PC-9 (cell line): ENCODE results near the gene DNAH9. TPM values are rescaled to one million over a fixed set of nuclear protein-coding genes. Genes with fewer than 3 reads are reported as not detected.

Experiments used
- BruUV-seq: library from RNA; stranded (reverse); fragments of 400-500 nt; replicated peaks from 2 replicates; lab custom pipeline; 2021; lab: Mats Ljungman, UMichigan
- CTCF ChIA-PET: fragments of 300-600 bp; sonication (Branson Sonifier 250); formaldehyde crosslinking; loops from one replicate; lab custom pipeline; 2022; ENCODE audit warnings: antibody characterized with exemption; lab: Charles Lee
- POLR2A ChIA-PET: fragments of 300-600 bp; sonication (Branson Sonifier 250); formaldehyde crosslinking; loops from one replicate; lab custom pipeline; 2022; ENCODE audit warnings: antibody characterized with exemption; ENCODE audit not compliant: unreplicated experiment; lab: Charles Lee
- DNase-seq, 2 experiments: peaks; one replicate each; pipeline versions ENCODE4 v3.0.0 to v3.0.0-alpha.2; 2015 to 2022; ENCODE audit warnings: mixed read lengths in 1 of 2
- H2AFZ ChIP-seq: fragments of 200-600 bp; sonication (generic); 2 replicates; pipeline ENCODE4 v1.8.1; 2017; ENCODE audit warnings: antibody characterized with exemption
- H3F3A ChIP-seq: fragments of 200-600 bp; sonication (generic); 2 replicates; pipeline ENCODE4 v1.8.1; 2017; ENCODE audit warnings: antibody characterized with exemption, mild to moderate bottlenecking, low read depth; ENCODE audit not compliant: insufficient read depth
- H3K27ac ChIP-seq: fragments of 200-600 bp; sonication (generic); 2 replicates; pipeline ENCODE4 v1.6.1; 2016; ENCODE audit warnings: mixed run types
- H3K27me3 ChIP-seq: fragments of 200-600 bp; sonication (generic); 2 replicates; pipeline ENCODE4 v1.6.1; 2016; ENCODE audit warnings: low read depth, mixed run types; ENCODE audit not compliant: insufficient read depth
- H3K36me3 ChIP-seq: fragments of 200-600 bp; sonication (generic); 2 replicates; pipeline ENCODE4 v1.6.1; 2016; ENCODE audit warnings: low read depth, mixed run types
- H3K4me1 ChIP-seq: fragments of 200-600 bp; sonication (generic); replicated peaks from 2 replicates; pipeline ENCODE4 v1.6.1; 2016; ENCODE audit warnings: mixed run types; ENCODE audit not compliant: insufficient read depth
- H3K4me2 ChIP-seq: fragments of 200-600 bp; sonication (generic); 2 replicates; pipeline ENCODE4 v1.6.1; 2017; ENCODE audit warnings: mixed run types
- H3K4me3 ChIP-seq: fragments of 200-600 bp; sonication (generic); 2 replicates; pipeline ENCODE4 v1.6.1; 2016; ENCODE audit warnings: mixed run types
- H3K79me2 ChIP-seq: fragments of 200-600 bp; sonication (generic); 2 replicates; pipeline ENCODE4 v1.6.1; 2017; ENCODE audit warnings: low read depth, mixed run types
- H3K9me2 ChIP-seq: fragments of 200-600 bp; sonication (generic); 2 replicates; pipeline ENCODE4 v1.8.1; 2017; ENCODE audit warnings: mild to moderate bottlenecking; ENCODE audit not compliant: insufficient read depth
- H3K9me3 ChIP-seq: fragments of 200-600 bp; sonication (generic); 2 replicates; pipeline ENCODE4 v1.8.1; 2016; ENCODE audit warnings: low read depth; ENCODE audit not compliant: insufficient read depth
- H4K20me1 ChIP-seq: fragments of 200-600 bp; sonication (generic); 2 replicates; pipeline ENCODE4 v1.8.1; 2017; ENCODE audit not compliant: insufficient read depth
- CTCF ChIP-seq: fragments of 200-600 bp; sonication (generic); conservative IDR thresholded peaks from 2 replicates; pipeline ENCODE4 v1.6.1; 2017; ENCODE audit warnings: mixed run types, antibody characterized with exemption, mild to moderate bottlenecking, moderate library complexity
- EZH2 ChIP-seq: fragments of 200-600 bp; sonication (generic); IDR thresholded peaks from 2 replicates; pipeline ENCODE4 v1.8.0; 2017; ENCODE audit warnings: antibody characterized with exemption, low read depth
- intact Hi-C: fragments of 100-400 bp; cut with micrococcal nuclease; formaldehyde crosslinking; loops from one replicate; pipeline ENCODE4 v1.10.0; 2022; ENCODE audit not compliant: unreplicated experiment
- total RNA-seq: library from RNA; stranded (reverse); gene quantifications from 2 replicates; pipeline ENCODE4 v1.2.3, GENCODE V29; 2021

DNAH9 gene
- total RNA-seq, 1 experiment from 2014 or later: not detected

- Histone ChIP-seq H3K27me3 (peaks cover 23% of the 10 kb centered on the region; the same call in 1 of the 2 replicates), H3K9me3 (no peaks in the 10 kb centered on the region), H3K27ac (no peak overlapping the region), H3K4me1 (no peaks in the 10 kb centered on the region), H3K4me3 (no peak overlapping the region), H3K36me3 (no peaks in the 10 kb centered on the region), H2AFZ (no peak overlapping the region), H3F3A (no peaks in the 10 kb centered on the region), H3K79me2 (no peaks in the 10 kb centered on the region), H4K20me1 (no peaks in the 10 kb centered on the region), H3K9me2 (no peaks in the 10 kb centered on the region), H3K4me2 (no peak overlapping the region)
- intact Hi-C loops: no loop called here
- TF ChIP-seq CTCF (no peak), EZH2 (no peak)
- ChIA-PET POLR2A (no interaction called here), CTCF (no interaction called here)
- no peak for DNase-seq
- no TSS peak for BruUV-seq
Observed at GRCh38 chr17:11768981-11769380, 170.7 kb downstream of the DNAH9 start.

GRCh38 chr17:11772031-11772430 lies 173.8 kb downstream of the DNAH9 start:
- ChIA-PET POLR2A (no interaction called here), CTCF (no interaction called here)
- no peaks in the 10 kb centered on the region for H3K4me1 ChIP-seq
- no peaks in the 10 kb centered on the region for H3K79me2 ChIP-seq
- H3K9me2 ChIP-seq: no peaks in the 10 kb centered on the region
- no peak overlapping the region for H3K27ac ChIP-seq
- TF ChIP-seq EZH2 (no peak), CTCF (no peak)
- peaks cover 21% of the 10 kb centered on the region; the same call in 1 of the 2 replicates for H3K27me3 ChIP-seq
- intact Hi-C loops: no loop called here
- H3K4me3 ChIP-seq: no peak overlapping the region
- no peak overlapping the region for H3K4me2 ChIP-seq
- H4K20me1 ChIP-seq: no peaks in the 10 kb centered on the region
- DNase-seq: no peak
- no peak overlapping the region for H2AFZ ChIP-seq
- H3F3A ChIP-seq: no peaks in the 10 kb centered on the region
- H3K36me3 ChIP-seq: no peaks in the 10 kb centered on the region
- no TSS peak for BruUV-seq
- H3K9me3 ChIP-seq: no peaks in the 10 kb centered on the region

- H4K20me1 ChIP-seq: no peaks in the 10 kb centered on the region
- no peak overlapping the region for H3K27ac ChIP-seq
- H3K9me2 ChIP-seq: no peaks in the 10 kb centered on the region
- ChIA-PET CTCF (no interaction called here), POLR2A (no interaction called here)
- no peak overlapping the region for H2AFZ ChIP-seq
- intact Hi-C loops: no loop called here
- no peaks in the 10 kb centered on the region for H3K36me3 ChIP-seq
- DNase-seq: no peak
- H3K4me3 ChIP-seq: no peak overlapping the region
- no TSS peak for BruUV-seq
- H3F3A ChIP-seq: no peaks in the 10 kb centered on the region
- H3K27me3 ChIP-seq: no peaks in the 10 kb centered on the region
- H3K79me2 ChIP-seq: no peaks in the 10 kb centered on the region
- no peak overlapping the region for H3K4me2 ChIP-seq
- TF ChIP-seq EZH2 (no peak), CTCF (no peak)
- H3K9me3 ChIP-seq: no peaks in the 10 kb centered on the region
- H3K4me1 ChIP-seq: no peaks in the 10 kb centered on the region
Observed at GRCh38 chr17:11779892-11780291, 181.6 kb downstream of the DNAH9 start.
